ENCODE results near the gene FAM131B.

FAM131B gene

GRCh38 chr7:143321734-143322133 lies 40.8 kb downstream of the FAM131B start:
- TF ChIP-seq ISL1 (CRISPR knock-in tag; IDR thresholded peaks at IDR 0.05) (no peak), GLIS3 (CRISPR knock-in tag; IDR thresholded peaks at IDR 0.05) (no peak), POU6F1 (CRISPR knock-in tag; IDR thresholded peaks at IDR 0.05; ENCODE audit: borderline replicate concordance, low read depth) (no peak), PPARA (CRISPR knock-in tag; IDR thresholded peaks at IDR 0.05; ENCODE audit: borderline replicate concordance) (no peak), ZC3H10 (CRISPR knock-in tag; IDR thresholded peaks at IDR 0.05) (no peak), CSDC2 (CRISPR knock-in tag; IDR thresholded peaks at IDR 0.05) (no peak), ZFP30 (CRISPR knock-in tag; IDR thresholded peaks at IDR 0.05) (no peak), RARB (CRISPR knock-in tag; IDR thresholded peaks at IDR 0.05) (no peak), ZFP3 (CRISPR knock-in tag; IDR thresholded peaks at IDR 0.05) (no peak), TCF4 (CRISPR knock-in tag; IDR thresholded peaks at IDR 0.05; ENCODE audit: borderline replicate concordance) (no peak), CSRNP3 (CRISPR knock-in tag; IDR thresholded peaks at IDR 0.05) (no peak), BACH2 (CRISPR knock-in tag; IDR thresholded peaks at IDR 0.05; ENCODE audit: borderline replicate concordance) (no peak), OSR1 (CRISPR knock-in tag; IDR thresholded peaks at IDR 0.05) (no peak), ZNF70 (CRISPR knock-in tag; IDR thresholded peaks at IDR 0.05) (no peak), ZNF8 (CRISPR knock-in tag; IDR thresholded peaks at IDR 0.05) (no peak)
- TF ChIP-seq, protein P1, sequence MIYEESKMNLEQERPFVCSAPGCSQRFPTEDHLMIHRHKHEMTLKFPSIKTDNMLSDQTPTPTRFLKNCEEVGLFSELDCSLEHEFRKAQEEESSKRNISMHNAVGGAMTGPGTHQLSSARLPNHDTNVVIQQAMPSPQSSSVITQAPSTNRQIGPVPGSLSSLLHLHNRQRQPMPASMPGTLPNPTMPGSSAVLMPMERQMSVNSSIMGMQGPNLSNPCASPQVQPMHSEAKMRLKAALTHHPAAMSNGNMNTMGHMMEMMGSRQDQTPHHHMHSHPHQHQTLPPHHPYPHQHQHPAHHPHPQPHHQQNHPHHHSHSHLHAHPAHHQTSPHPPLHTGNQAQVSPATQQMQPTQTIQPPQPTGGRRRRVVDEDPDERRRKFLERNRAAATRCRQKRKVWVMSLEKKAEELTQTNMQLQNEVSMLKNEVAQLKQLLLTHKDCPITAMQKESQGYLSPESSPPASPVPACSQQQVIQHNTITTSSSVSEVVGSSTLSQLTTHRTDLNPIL (CRISPR knock-in tag; IDR thresholded peaks at IDR 0.05; ENCODE audit: low read depth) = no peak
- TF ChIP-seq, protein P2, sequence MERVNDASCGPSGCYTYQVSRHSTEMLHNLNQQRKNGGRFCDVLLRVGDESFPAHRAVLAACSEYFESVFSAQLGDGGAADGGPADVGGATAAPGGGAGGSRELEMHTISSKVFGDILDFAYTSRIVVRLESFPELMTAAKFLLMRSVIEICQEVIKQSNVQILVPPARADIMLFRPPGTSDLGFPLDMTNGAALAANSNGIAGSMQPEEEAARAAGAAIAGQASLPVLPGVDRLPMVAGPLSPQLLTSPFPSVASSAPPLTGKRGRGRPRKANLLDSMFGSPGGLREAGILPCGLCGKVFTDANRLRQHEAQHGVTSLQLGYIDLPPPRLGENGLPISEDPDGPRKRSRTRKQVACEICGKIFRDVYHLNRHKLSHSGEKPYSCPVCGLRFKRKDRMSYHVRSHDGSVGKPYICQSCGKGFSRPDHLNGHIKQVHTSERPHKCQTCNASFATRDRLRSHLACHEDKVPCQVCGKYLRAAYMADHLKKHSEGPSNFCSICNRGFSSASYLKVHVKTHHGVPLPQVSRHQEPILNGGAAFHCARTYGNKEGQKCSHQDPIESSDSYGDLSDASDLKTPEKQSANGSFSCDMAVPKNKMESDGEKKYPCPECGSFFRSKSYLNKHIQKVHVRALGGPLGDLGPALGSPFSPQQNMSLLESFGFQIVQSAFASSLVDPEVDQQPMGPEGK (CRISPR knock-in tag; IDR thresholded peaks at IDR 0.05; ENCODE audit: borderline replicate concordance) = no peak
- ATAC-seq = peak; percentile 75

DNA sequence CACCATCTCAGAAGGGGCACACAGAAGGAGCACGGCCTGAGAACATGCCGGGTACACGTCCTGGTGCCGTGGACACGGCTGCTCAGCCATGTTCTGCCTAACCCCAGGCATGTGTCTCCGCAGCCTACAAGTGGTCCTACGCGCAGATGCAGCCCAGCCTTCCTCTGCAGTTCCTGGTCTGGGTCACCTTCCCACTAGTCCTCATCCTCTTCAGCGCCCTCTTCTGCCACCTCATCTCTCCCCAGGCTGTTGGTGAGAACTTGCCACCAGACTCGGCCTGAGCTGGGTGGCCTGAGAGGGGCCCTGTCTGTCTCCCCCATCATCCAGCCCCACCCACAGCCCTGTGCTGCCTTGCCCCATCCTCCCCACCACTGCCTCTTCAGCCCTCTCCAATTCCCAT lies 41.3 kb downstream of the FAM131B start:
- TF ChIP-seq ZFP30 (CRISPR knock-in tag; IDR thresholded peaks at IDR 0.05) (no peak), GLIS3 (CRISPR knock-in tag; IDR thresholded peaks at IDR 0.05) (no peak), ZC3H10 (CRISPR knock-in tag; IDR thresholded peaks at IDR 0.05) (no peak), TCF4 (CRISPR knock-in tag; IDR thresholded peaks at IDR 0.05; ENCODE audit: borderline replicate concordance) (no peak), ZNF8 (CRISPR knock-in tag; IDR thresholded peaks at IDR 0.05) (no peak), BACH2 (CRISPR knock-in tag; IDR thresholded peaks at IDR 0.05; ENCODE audit: borderline replicate concordance) (no peak), ISL1 (CRISPR knock-in tag; IDR thresholded peaks at IDR 0.05) (no peak), ARNTL (CRISPR knock-in tag; IDR thresholded peaks at IDR 0.05; ENCODE audit: borderline replicate concordance, low read depth) (no peak), ZNF70 (CRISPR knock-in tag; IDR thresholded peaks at IDR 0.05) (no peak), CSRNP3 (CRISPR knock-in tag; IDR thresholded peaks at IDR 0.05) (no peak), CSDC2 (CRISPR knock-in tag; IDR thresholded peaks at IDR 0.05) (no peak)
- TF ChIP-seq, protein P1 (CRISPR knock-in tag; IDR thresholded peaks at IDR 0.05; ENCODE audit: low read depth) = no peak
- no peak for ATAC-seq

GRCh38 chr7:143320620-143321019 lies 41.9 kb downstream of the FAM131B start:
- TF ChIP-seq OSR1 (CRISPR knock-in tag; IDR thresholded peaks at IDR 0.05) (no peak), CSRNP3 (CRISPR knock-in tag; IDR thresholded peaks at IDR 0.05) (no peak), ESRRG (CRISPR knock-in tag; IDR thresholded peaks at IDR 0.05) (no peak), ZNF565 (CRISPR knock-in tag; conservative IDR thresholded peaks at IDR 0.05; ENCODE audit: low read depth) (no peak)
- TF ChIP-seq, protein P2 (CRISPR knock-in tag; IDR thresholded peaks at IDR 0.05; ENCODE audit: borderline replicate concordance) = no peak
- ATAC-seq = no peak

All from SK-N-SH treated with all-trans-retinoic acid at 6 μM for 48 hours (cell line).